HepG2 (cell line): ENCODE measurements around the gene ZFPL1. TPM values are rescaled to one million over a fixed set of nuclear protein-coding genes. Genes with fewer than 3 reads are reported as not detected.

ENCODE experiments used
- CEBPZ ChIP-seq: IDR thresholded peaks from 2 replicates; pipeline ENCODE4 v1.6.1; 2012; ENCODE audit warnings: low read length, improper control_type of control experiment
- HOXA5 ChIP-seq: sonication (generic); formaldehyde crosslinking; IDR thresholded peaks from 2 replicates; pipeline ENCODE4 v1.4.0; 2020; ENCODE audit warnings: missing genetic modification reagents
- KLF9 ChIP-seq: IDR thresholded peaks from 2 replicates; pipeline ENCODE4 v1.6.1; 2016; ENCODE audit warnings: low read depth
- NR2C2 ChIP-seq: sonication (generic); formaldehyde crosslinking; IDR thresholded peaks from 2 replicates; pipeline ENCODE4 v1.4.0; 2020; ENCODE audit warnings: missing genetic modification reagents, mild to moderate bottlenecking, moderate library complexity, borderline replicate concordance
- NR2F2 ChIP-seq: IDR thresholded peaks from 2 replicates; pipeline ENCODE4 v1.6.1; 2012; ENCODE audit warnings: low read depth, inconsistent platforms, borderline replicate concordance
- SALL2 ChIP-seq: sonication (generic); formaldehyde crosslinking; IDR thresholded peaks from 2 replicates; pipeline ENCODE4 v1.8.1; 2023; ENCODE audit warnings: mild to moderate bottlenecking, missing genetic modification reagents, inconsistent platforms
- SMC3 ChIP-seq: IDR thresholded peaks from 2 replicates; pipeline ENCODE4 v1.6.1; 2011; ENCODE audit warnings: low read length, improper control_type of control experiment
- UBTF ChIP-seq: sonication (generic); formaldehyde crosslinking; IDR thresholded peaks from 2 replicates; pipeline ENCODE4 v1.4.0; 2020; ENCODE audit warnings: mild to moderate bottlenecking, missing genetic modification reagents
- ZFY ChIP-seq: sonication (generic); formaldehyde crosslinking; IDR thresholded peaks from 2 replicates; pipeline ENCODE4 v1.4.0; 2020; ENCODE audit warnings: missing genetic modification reagents
- ZNF34 ChIP-seq: sonication (generic); formaldehyde crosslinking; IDR thresholded peaks from 2 replicates; pipeline ENCODE4 v1.4.0; 2020; ENCODE audit warnings: mild to moderate bottlenecking, missing genetic modification reagents, borderline replicate concordance
- ZNF432 ChIP-seq: sonication (generic); formaldehyde crosslinking; IDR thresholded peaks from 2 replicates; pipeline ENCODE4 v1.5.0; 2020; ENCODE audit warnings: missing genetic modification reagents, mild to moderate bottlenecking, borderline replicate concordance
- ZNF720 ChIP-seq: sonication (generic); formaldehyde crosslinking; IDR thresholded peaks from 2 replicates; pipeline ENCODE4 v1.4.0; 2020; ENCODE audit warnings: missing genetic modification reagents
- ZNF770 ChIP-seq: sonication (generic); formaldehyde crosslinking; IDR thresholded peaks from 2 replicates; pipeline ENCODE4 v1.5.0; 2020; ENCODE audit warnings: mild to moderate bottlenecking, missing genetic modification reagents
- ZNF782 ChIP-seq: sonication (generic); formaldehyde crosslinking; IDR thresholded peaks from 2 replicates; pipeline ENCODE4 v1.4.0; 2020; ENCODE audit warnings: missing genetic modification reagents, mild to moderate bottlenecking, borderline replicate concordance
- ZNF788 ChIP-seq: sonication (generic); formaldehyde crosslinking; IDR thresholded peaks from 2 replicates; pipeline ENCODE4 v1.5.0; 2020; ENCODE audit warnings: mild to moderate bottlenecking, missing genetic modification reagents, borderline replicate concordance
- ZNF800 ChIP-seq: sonication (generic); formaldehyde crosslinking; IDR thresholded peaks from 2 replicates; pipeline ENCODE4 v1.4.0; 2020; ENCODE audit warnings: missing genetic modification reagents
- ZUFSP ChIP-seq: sonication (generic); formaldehyde crosslinking; IDR thresholded peaks from 2 replicates; pipeline ENCODE4 v1.9.0; 2021; ENCODE audit warnings: missing genetic modification reagents, mild to moderate bottlenecking, borderline replicate concordance
- polyA plus RNA-seq, 8 experiments: library from polyadenylated mRNA; depleted of rRNA in 3 of 8; stranded (reverse) in 7 of 8; unstranded in 1 of 8; fragments of >200 nt; fragmentation: Illumina TruSeq in 4 of 8; extraction: Trizol in 4 of 8; gene quantifications; 2 replicates each; pipeline versions ENCODE4 v1.2.1 to v1.2.3, GENCODE V29; 2011 to 2016; ENCODE audit warnings: low read depth in 4 of 8, missing spikeins in 1 of 8, mixed read lengths in 1 of 8; ENCODE audit not compliant: insufficient read depth in 1 of 8
- total RNA-seq, 5 experiments: library from RNA; depleted of rRNA; stranded (reverse); fragments of >200 nt; fragmentation: Illumina TruSeq; extraction: Trizol; gene quantifications; 2 replicates each; pipeline ENCODE4 v1.2.3, GENCODE V29; 2016; ENCODE audit warnings: low read depth in 1 of 5

Gene ZFPL1
- total and polyA plus RNA-seq, 2 of the 13 experiments (the other 11 are each of a cell fraction or from before 2014, with no cell fraction given) = 32.2 to 56.0 TPM

GRCh38 chr11:65112546-65113360 lies 28.7 kb downstream of the ZFPL1 start (continued):
- TF ChIP-seq ZNF800 (peak; percentile 68; the same call in 1 of the 2 replicates), ZUFSP (CRISPR knock-in tag) (no peak), NR2C2 (CRISPR knock-in tag) (no peak; the same call in none of the 2 replicates), SMC3 (no peak), CEBPZ (no peak), UBTF (CRISPR knock-in tag) (peak; percentile 77; the same call in 1 of the 2 replicates), SALL2 (no peak), ZNF788 (CRISPR knock-in tag) (no peak), NR2F2 (0 out of 2 replicates have a peak, but pooled peaks have one; percentile 24), ZNF770 (no peak), KLF9 (CRISPR knock-in tag) (no peak), ZNF782 (CRISPR knock-in tag) (no peak), ZFY (CRISPR knock-in tag) (peak; percentile 71), ZNF720 (CRISPR knock-in tag) (no peak), ZNF34 (no peak), ZNF432 (CRISPR knock-in tag) (no peak), HOXA5 (peak; percentile 22; the same call in 1 of the 2 replicates)
